ENCODE data around the gene TMEM120A.

TMEM120A gene

DNA sequence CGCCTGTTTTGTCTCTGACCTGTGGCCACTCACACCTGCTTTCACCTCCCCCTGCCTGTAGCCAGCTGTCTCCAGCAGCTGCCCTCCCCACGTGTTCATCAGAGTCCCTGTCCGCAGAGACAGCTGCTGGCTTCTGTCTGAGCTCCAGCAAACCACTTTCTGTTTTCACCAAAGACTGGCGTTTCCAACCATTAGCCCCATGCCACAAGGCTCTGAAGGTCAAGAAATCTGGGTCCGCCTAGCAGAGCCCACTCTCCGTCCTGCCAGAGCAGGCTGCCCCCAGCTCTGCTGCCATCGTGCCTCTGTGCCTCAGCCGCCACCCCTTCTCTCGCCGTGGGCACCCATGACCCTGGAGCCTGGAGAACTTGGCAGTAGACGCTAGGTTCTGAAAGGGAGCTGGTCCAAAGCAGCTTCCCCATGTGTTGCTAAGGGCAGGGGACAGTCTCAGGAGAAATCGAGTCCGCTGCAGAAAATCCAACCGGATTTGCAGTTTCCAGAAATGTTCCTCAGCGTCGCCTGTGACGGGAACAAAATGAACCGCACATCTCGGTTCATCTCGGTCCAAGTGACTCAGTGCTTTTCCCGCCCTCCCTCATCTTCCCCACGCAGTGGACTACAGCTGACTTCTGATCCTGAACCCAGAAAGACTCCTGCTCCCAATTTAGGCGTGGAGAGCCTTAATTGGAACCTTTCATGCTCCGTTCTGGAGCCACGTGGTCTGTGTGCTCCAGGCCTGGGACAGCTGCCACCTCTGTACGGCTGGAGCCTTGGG is 28.0 kb downstream of the TMEM120A start:
- DNase-seq (ENCODE audit: extremely low read depth, insufficient read length): no peak
- H3K36me3 ChIP-seq (ENCODE audit: control insufficient read depth, insufficient read depth, low read length): peaks cover 5% of the 10 kb centered on the region
- TF ChIP-seq, protein P1, sequence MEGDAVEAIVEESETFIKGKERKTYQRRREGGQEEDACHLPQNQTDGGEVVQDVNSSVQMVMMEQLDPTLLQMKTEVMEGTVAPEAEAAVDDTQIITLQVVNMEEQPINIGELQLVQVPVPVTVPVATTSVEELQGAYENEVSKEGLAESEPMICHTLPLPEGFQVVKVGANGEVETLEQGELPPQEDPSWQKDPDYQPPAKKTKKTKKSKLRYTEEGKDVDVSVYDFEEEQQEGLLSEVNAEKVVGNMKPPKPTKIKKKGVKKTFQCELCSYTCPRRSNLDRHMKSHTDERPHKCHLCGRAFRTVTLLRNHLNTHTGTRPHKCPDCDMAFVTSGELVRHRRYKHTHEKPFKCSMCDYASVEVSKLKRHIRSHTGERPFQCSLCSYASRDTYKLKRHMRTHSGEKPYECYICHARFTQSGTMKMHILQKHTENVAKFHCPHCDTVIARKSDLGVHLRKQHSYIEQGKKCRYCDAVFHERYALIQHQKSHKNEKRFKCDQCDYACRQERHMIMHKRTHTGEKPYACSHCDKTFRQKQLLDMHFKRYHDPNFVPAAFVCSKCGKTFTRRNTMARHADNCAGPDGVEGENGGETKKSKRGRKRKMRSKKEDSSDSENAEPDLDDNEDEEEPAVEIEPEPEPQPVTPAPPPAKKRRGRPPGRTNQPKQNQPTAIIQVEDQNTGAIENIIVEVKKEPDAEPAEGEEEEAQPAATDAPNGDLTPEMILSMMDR (IDR thresholded peaks at IDR 0.05; ENCODE audit: insufficient read depth, low read length, poor library complexity, severe bottlenecking): no peak
- H3K27me3 ChIP-seq (replicated peaks; ENCODE audit: control insufficient read depth, insufficient read depth, low read length): no peaks in the 10 kb centered on the region
- no peak overlapping the region for H3K4me3 ChIP-seq (replicated peaks; ENCODE audit: low read depth, low read length)

DNA sequence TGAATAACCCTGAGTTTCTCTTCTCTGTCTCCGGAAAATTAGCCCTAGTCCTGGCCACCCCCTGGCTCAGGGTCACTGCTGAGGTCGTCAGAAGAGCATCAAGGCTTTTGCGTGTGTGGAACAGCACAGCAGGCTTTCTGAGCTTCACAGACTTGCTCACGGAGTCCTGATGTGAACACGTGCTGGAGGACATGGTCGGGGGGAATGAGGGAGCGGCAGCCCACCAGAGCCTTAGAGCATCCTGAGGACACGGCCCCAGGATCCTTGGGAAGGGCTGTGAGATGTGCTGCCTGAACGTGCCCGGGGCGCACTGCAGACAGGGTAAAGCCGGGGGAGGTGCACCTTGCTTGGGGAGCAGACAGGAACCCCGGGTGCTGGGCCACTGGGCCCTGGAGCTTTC is 28.8 kb downstream of the TMEM120A start:
- TF ChIP-seq, protein P1 (IDR thresholded peaks at IDR 0.05; ENCODE audit: insufficient read depth, low read length, poor library complexity, severe bottlenecking): no peak
- DNase-seq (ENCODE audit: extremely low read depth, insufficient read length): no peak
- peaks cover 5% of the 10 kb centered on the region for H3K36me3 ChIP-seq (ENCODE audit: control insufficient read depth, insufficient read depth, low read length)
- no peaks in the 10 kb centered on the region for H3K27me3 ChIP-seq (replicated peaks; ENCODE audit: control insufficient read depth, insufficient read depth, low read length)
- H3K4me3 ChIP-seq (replicated peaks; ENCODE audit: low read depth, low read length): no peak overlapping the region

DNA sequence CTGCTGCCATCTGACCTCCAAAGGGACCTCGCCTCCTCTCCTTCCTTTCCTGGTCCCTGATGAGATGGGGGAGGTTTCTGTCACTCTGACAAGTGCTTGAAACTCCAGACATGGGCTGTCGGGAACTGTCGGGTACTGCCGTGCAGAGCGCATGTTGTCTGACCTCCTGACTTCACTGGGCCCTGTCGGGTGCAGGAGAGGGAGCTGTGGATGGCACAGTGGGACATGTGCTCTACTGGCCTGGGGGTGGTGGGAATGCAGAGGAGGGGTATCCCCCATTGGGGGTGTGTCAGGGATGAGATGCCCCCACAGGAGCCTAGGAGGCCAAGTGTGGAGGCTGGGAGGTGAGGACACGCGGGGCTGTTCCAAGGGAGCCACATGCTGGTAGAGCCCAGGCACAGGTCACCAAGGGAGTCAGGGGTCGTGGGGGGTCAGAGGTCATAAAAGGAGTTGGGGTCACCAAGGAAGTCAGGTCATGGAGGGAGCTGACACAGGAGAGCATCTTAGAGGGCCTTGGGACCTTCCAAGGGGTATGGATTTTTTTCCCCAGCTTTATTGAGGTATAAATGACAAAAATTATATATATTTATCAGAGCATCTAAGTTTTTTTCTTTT is 30.9 kb downstream of the TMEM120A start:
- Histone ChIP-seq H3K27me3 (replicated peaks; ENCODE audit: control insufficient read depth, insufficient read depth, low read length) (no peaks in the 10 kb centered on the region), H3K4me3 (replicated peaks; ENCODE audit: low read depth, low read length) (no peak overlapping the region), H3K36me3 (ENCODE audit: control insufficient read depth, insufficient read depth, low read length) (peaks cover 5% of the 10 kb centered on the region)
- TF ChIP-seq, protein P1 (IDR thresholded peaks at IDR 0.05; ENCODE audit: insufficient read depth, low read length, poor library complexity, severe bottlenecking): no peak
- DNase-seq (ENCODE audit: extremely low read depth, insufficient read length): no peak

DNA sequence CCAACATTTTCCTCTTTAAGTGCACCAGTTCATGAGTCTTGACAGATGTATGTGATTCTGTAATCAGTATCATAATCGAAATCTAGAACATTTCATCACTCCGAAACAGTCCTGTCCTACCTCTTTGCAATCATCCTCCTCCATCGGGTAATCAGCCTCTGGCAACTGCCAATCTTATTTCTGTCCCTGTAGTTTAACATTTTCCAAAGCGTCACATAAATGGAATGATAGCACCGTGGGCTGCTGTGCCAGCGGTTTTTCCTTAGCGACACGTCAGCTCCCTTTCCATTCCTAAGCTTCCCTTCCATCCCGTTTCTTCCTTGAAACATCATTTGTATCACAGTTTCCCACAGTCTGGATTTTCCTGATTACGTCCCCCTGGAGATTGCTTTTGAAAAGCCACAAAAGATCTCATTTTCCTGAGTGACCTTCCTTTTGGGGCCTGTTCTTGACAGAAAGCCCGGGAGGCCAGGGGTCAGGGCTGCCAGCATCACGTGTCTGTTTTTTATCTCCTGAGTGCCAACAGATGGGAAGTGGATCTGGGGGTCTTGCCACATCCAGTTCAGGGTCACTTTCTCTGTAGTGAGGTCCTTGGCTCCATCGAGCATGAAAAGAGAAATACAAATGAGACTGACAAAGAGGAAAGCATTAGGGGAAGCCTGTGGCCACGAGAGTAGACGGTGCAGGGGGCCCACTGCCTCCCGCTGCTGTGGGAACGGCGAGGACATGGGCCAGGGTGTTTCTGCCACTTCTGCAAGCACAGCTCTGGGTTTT is 31.6 kb downstream of the TMEM120A start:
- no peaks in the 10 kb centered on the region for H3K27me3 ChIP-seq (replicated peaks; ENCODE audit: control insufficient read depth, insufficient read depth, low read length)
- TF ChIP-seq, protein P1 (IDR thresholded peaks at IDR 0.05; ENCODE audit: insufficient read depth, low read length, poor library complexity, severe bottlenecking): no peak
- peaks cover 3% of the 10 kb centered on the region for H3K36me3 ChIP-seq (ENCODE audit: control insufficient read depth, insufficient read depth, low read length)
- H3K4me3 ChIP-seq (replicated peaks; ENCODE audit: low read depth, low read length): no peak overlapping the region
- no peak for DNase-seq (ENCODE audit: extremely low read depth, insufficient read length)

DNA sequence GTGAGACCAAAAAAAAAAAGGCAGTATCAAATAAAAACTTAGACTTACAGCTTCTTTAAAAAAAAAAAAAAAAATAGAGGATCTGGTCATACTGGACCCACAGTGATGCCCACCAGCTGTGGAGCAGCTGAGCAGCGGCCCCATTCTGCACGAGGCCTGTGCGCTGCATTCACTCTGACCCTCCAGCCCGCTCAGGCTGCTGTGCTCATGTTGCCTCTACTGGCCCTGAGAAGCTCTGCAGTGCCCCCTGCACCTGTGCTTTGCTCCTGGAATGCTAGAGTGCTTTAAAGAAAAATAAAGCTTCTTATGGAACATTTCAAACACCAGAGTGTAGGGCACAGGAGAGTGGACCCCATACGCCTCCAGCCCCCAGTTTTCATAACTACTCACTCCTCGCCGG is 33.2 kb downstream of the TMEM120A start:
- TF ChIP-seq, protein P1 (IDR thresholded peaks at IDR 0.05; ENCODE audit: insufficient read depth, low read length, poor library complexity, severe bottlenecking): peak; percentile 8
- H3K27me3 ChIP-seq (replicated peaks; ENCODE audit: control insufficient read depth, insufficient read depth, low read length): no peaks in the 10 kb centered on the region
- DNase-seq (ENCODE audit: extremely low read depth, insufficient read length): no peak
- no peak overlapping the region for H3K4me3 ChIP-seq (replicated peaks; ENCODE audit: low read depth, low read length)
- H3K36me3 ChIP-seq (ENCODE audit: control insufficient read depth, insufficient read depth, low read length): peaks cover 5% of the 10 kb centered on the region
